CD4-positive, alpha-beta T cell treated with Interleukin-2 at 100 ng/mL for 4 hours (primary cell): Measurements from ENCODE around the gene PRKCE.

Experiments used
- DNase-seq: peaks from one replicate; pipeline ENCODE4 v3.0.0-alpha.2; 2020; ENCODE audit warnings: low spot score

PRKCE gene

GRCh38 chr2:45860136-45861121, 209.0 kb downstream of the PRKCE start:
- DNase-seq: peak; percentile 15

DNA sequence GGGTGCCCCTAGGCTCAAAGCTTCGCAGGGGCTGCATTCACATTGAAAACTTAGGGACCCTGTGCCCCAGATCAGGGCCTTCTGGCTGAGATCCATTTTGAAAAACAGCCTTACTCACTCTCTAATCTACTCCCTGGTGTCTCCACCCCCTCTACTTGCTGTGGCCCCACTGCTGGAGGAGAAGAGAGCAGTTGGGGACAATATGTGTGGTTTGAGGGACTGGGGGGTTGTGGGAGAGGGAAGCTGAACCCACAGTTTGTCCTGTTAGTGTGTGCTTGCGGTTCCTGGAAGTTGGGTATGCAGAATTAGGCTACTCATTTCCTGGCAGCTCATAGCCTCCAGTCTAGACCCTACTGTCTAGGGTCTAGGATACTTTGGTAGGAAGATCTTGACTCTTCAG, 211.4 kb downstream of the PRKCE start:
- no peak for DNase-seq

DNA sequence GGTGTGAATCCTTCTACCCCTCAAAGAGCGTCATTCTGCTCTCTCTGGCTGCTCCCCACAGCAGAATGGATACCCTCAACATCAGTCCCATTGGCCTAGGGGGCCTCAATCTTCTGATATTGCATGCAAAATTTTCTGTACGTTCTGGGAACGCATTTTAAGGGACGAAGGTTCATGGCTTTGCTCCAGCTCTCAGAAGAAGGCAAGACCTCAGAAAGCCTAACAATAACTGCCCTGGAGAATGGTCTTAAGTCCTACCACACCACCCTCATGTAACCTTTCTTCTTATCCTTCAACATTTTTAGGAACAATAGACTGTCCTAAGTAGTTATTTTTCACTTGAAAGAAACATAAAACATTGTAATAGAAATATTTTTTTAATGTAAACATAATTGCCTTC, 212.6 kb downstream of the PRKCE start:
- DNase-seq: no peak

GRCh38 chr2:45867349-45867748, 215.9 kb downstream of the PRKCE start:
- no peak for DNase-seq

DNA sequence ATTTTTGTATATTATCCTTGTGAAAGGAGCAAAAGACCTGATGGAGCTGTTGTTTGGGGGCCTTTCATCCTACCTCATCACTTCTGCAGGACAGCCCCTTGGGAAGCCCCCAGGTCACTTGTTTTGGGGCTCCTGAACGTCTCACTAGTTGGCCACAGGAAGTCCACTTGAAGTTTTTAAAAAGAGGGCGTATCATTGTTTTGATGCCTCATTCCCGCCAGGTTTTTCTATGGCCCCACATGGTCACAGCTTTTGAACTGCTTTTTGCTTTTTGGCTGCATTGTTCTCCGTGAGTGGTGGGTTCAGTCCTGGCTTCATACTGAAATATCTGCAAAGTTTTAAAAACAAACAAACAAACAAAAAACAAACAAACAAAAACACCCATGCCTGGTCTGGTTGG, 216.3 kb downstream of the PRKCE start:
- DNase-seq: no peak

DNA sequence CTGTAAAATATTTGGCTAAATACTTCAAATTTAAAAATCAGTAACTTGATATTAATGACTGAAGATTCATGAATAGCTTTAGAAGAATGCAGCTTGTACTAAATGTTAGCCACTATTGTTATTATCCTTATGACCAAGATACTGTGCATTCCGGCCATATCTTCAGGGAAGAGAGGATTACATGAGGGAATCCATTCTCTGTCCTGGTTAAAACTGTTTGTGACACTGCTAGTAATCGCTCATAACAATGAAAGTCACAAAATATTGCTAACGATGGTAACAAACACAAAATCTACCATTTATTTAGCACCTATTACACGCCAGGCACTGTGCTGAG, 217.7 kb downstream of the PRKCE start:
- no peak for DNase-seq

- DNase-seq: no peak
Observed at GRCh38 chr2:45871025-45871424, 219.6 kb downstream of the PRKCE start.

DNA sequence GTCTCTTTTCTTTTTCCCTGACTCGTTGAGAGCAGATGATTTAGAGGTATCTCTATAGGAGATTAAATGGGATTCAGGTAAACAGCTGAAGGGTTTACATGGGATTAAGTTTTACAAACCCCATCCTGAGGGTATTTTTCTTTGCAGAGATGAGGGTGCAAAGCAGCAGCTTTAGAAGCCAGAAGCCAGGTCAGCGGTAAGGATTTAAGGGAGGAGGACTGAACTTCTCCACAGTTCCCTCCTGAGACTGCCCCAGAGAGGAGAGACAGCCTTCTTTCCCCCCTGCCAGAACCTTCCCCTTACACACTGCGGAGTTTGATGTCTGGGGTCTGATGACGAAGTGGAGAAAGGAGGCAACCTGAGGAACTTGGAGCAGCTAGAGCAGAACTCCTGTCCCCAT, 220.1 kb downstream of the PRKCE start:
- DNase-seq: no peak

GRCh38 chr2:45872211-45872610, 220.7 kb downstream of the PRKCE start:
- no peak for DNase-seq

DNA sequence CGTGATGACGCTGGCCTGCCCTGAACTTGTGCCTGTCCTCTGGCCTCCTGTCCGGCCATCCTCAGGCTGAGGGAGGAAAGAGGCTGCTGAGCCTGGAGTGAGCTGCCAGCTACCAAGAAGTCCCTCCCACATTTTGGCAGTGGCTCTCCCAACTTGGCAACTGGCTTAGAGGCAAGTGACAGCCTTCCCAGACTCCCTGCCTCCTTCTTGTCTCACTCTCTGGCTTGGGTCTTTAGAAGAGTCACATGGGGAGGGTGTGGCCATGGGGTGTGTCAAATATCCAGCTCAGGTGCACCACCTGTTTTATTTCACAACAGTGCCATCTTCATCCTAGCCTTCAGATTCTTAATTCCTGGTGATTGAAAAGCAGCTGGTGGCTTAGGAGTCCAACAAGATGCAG, 222.9 kb downstream of the PRKCE start:
- no peak for DNase-seq

DNA sequence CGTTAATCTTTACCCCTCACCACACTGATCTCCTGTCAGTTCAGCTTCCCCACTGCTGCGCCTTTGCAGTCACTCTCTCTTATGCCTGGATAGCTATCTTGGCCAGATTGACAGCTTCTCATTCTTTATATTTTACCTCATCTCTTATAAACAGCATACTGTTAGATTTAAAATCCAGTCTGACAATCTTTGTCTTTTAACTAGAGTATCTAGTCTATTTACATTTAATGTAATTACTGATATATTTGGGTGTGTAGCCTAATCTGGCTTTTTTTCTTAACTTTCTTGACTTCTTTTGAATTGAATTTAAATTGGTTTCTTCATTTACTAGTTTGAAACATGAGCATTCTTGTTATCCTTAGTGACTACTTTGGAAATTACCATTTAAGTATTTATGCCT, 225.1 kb downstream of the PRKCE start:
- no peak for DNase-seq

- no peak for DNase-seq
Observed at GRCh38 chr2:45879406-45879805, 227.9 kb downstream of the PRKCE start.

- no peak for DNase-seq
Observed at GRCh38 chr2:45879936-45880335, 228.5 kb downstream of the PRKCE start.

- no peak for DNase-seq
Observed at GRCh38 chr2:45881970-45882581, 230.6 kb downstream of the PRKCE start.

DNA sequence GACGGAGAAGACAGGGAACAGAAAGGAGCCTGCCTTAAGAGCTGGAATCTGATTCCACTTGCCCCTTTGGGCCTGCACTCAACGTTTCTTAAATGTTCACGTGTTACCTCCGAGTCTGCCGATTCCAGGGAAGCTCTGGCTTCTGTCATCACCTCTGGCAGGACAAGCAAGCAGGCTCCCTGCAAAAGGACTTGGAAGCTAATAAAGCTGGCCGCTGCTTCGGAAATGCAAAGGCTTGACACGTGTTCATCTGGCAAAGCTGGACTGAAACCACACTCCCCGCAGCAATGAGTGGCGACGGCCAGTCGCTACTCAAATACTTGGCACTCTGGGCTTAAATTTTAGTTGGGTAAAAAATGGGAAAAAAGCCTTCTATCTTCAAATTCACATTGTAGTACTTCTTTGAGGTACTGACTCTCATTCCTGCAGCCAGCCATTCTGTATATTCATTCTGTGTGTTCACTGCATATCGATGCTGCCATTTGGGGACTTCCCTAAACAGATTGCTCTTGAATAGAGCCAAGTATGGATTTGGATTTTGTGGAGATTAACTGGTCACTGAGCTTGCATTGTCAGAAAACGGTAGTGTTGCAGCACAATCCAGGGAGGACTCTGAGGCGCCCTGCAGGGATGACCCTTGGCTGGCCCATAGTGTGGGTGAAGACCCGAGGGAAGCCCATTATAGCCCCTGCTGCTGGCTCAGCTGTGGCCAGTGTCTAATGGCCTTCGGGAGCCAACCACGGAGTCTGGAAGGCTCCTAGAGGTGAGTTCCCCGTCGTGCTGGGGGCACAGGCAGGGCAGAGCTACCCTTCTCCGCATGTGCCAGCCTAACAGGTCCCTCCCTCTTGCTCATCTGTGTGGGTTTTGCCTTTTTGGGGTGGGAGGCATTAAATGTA, 231.5 kb downstream of the PRKCE start:
- no peak for DNase-seq

- DNase-seq: no peak
Observed at GRCh38 chr2:45883603-45884000, 232.1 kb downstream of the PRKCE start.

- DNase-seq: no peak
Observed at GRCh38 chr2:45884126-45884525, 232.7 kb downstream of the PRKCE start.

- no peak for DNase-seq
Observed at GRCh38 chr2:45885171-45885621, 233.7 kb downstream of the PRKCE start.

DNA sequence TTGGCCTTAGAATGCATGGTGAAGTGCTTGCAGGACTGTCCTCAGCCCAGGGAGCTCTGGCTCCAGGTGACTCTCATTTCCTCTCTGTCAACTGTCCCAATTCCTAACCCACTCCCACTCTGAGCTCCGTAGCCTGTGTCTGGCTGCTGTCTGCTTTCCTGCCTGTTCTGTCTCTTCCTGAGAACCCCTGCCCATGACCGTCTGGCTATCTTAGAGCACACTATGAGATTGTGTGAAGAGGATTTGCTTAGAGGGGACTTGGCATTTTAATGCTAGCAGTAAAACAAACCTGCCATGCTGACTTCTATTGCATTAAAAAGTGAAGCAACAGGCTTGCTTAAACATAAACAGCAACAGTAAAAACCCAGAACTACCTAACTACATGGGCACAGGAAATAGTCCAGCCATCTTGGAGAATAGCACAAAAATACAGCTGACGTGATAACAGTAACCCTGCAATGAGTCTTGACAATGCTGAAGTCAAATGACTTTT, 234.7 kb downstream of the PRKCE start:
- no peak for DNase-seq

DNA sequence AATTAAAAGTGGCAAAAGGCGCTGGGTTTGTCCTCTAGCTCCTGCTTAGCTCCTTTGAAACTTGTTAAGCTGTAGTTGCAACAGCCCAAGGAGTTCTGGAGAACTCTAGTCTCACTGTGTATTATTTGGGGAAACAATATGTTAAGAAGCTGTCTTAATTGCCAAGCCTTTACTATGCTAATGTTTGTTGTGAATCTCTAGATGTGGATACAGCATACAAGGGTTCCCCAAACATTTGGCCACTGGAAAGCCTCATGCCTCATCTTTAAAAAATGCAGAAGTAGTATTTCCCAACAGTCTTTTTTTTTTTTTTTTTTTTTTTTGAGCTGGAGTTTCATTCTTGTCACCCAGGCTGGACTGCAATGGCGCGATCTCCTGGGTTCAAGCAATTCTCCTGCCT, 236.7 kb downstream of the PRKCE start:
- no peak for DNase-seq

GRCh38 chr2:45888641-45889040, 237.2 kb downstream of the PRKCE start:
- no peak for DNase-seq

DNA sequence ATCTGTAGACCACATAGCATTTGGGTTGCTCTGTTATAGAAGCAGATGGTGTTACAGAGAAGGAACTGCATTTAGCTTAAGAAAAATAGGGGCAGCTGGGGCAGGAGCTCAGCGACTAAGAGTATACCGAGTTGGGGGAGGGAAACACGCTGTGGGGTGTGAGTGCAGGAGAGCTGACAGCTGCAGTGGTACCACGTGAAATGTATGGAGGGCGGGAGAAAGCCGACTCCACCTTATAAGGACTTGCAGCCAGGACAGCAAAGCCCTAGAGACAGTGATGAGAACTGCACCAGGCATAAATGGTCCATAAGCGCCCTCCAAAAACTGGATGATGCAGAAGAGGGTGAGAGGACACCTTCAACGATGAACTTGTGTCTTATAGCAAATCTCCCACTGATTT, 237.6 kb downstream of the PRKCE start:
- no peak for DNase-seq
